GM18868 (cell line): Measurements from ENCODE around the gene DNM3.

Experiments
- ATAC-seq: cut with Tn5 transposase; IDR thresholded peaks from one replicate; pipeline ENCODE4 v1.9.1; 2021; ENCODE audit warnings: mild to moderate bottlenecking, moderate library complexity; ENCODE audit not compliant: unreplicated experiment

Gene DNM3

DNA sequence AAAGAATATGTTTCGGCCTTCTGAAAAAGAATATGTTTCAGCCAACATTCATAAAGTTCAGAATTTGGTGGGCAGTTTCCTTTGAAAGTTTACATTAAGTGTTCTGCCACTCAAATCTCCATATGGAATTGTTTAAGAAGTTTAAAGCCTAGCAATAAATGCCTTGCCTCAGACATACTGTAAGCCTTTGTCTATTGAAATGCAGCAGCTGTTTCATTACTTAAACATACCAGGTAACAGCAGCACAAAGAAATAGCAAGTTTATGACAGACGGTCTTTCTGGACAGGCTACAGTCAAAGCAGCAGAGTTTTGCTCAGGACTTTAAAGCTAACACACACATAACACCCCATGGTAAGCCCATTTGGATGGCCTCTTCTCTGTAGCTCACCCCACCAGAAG lies 540.6 kb downstream of the DNM3 start:
- ATAC-seq: no peak

GRCh38 chr1:172382406-172382805 lies 541.1 kb downstream of the DNM3 start:
- no peak for ATAC-seq

GRCh38 chr1:172382990-172383389 lies 541.7 kb downstream of the DNM3 start:
- no peak for ATAC-seq

- no peak for ATAC-seq
Observed at GRCh38 chr1:172383536-172383935, 542.2 kb downstream of the DNM3 start.

GRCh38 chr1:172384656-172385055 lies 543.4 kb downstream of the DNM3 start:
- no peak for ATAC-seq

- ATAC-seq: no peak
Observed at GRCh38 chr1:172386046-172386445, 544.7 kb downstream of the DNM3 start.

DNA sequence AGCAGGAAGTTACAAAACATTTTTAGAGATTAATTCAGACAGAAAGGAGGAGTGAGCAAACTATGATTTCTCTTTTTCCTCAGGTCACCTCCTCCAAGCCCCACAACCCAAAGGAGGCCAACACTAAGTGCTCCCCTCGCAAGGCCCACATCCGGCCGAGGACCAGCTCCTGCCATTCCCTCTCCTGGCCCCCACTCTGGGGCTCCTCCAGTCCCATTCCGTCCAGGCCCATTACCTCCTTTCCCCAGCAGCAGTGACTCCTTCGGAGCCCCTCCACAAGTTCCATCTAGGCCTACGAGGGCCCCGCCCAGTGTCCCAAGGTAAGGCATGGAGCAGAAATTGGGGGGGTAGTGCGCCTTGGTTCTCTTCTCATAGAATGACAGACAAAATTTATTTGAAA lies 547.2 kb downstream of the DNM3 start:
- no peak for ATAC-seq

GRCh38 chr1:172390301-172390682 lies 549.0 kb downstream of the DNM3 start:
- ATAC-seq: peak; percentile 24

GRCh38 chr1:172390683-172391551 lies 549.6 kb downstream of the DNM3 start:
- ATAC-seq: peak; percentile 74

DNA sequence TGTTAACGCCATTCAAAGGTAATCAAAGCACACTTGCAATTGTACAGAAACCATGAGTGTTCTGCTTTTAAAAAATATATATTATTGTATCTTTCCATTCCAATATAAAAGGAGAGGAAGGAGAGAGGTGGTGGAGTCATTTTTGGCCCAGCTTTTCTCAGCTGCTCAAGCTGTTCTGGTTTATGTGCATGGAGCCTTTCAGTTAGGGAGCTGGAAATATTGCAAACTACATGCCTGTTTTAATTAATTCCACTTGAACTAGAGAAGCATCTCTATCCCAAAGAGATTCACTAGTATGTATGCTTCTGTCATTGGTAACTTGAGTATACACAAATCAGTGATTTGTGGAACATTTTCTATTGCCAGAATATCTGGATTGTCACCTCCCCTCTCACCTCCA lies 550.7 kb downstream of the DNM3 start:
- ATAC-seq: no peak

GRCh38 chr1:172393354-172393753 lies 552.1 kb downstream of the DNM3 start:
- ATAC-seq: peak; percentile 28

GRCh38 chr1:172394141-172394751 lies 552.9 kb downstream of the DNM3 start:
- ATAC-seq: peak; percentile 59

DNA sequence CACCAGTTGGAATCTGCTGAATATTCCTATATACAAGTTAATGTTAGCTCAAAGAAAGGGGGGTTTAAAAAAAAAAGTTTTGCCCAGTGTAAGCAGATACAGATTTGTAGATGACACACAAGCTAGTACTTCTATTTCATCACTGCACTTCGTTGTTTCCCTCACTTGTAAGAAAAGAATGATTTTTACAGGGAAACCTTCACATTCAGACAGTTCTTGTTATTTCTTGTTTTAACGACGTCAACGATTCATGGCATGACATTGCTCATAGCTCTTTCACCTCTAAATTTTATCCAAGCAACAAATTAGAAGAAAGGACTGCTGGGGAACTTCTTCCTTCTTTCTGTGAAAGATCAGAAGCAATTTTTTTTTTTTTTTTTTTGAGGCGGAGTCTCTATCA lies 553.5 kb downstream of the DNM3 start:
- ATAC-seq: no peak

- ATAC-seq: no peak
Observed at GRCh38 chr1:172395576-172395975, 554.3 kb downstream of the DNM3 start.

DNA sequence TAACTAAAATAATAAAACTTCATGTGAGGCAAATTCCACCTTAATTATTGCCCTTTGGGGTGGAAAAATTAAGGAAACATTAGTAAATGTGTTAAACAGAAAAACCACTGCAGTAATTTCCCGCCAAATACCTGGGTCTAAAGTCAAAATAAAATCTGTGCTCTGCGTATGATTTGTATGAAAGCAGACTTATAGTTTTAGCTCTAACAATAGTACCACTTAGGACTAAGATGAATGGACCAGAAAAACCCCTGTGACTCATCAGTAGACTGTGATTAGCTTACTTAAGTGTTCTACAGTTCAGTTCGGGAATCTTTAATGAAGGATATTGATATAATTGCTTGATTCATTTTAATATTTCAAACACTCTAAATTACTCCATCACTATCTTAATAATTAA lies 555.9 kb downstream of the DNM3 start:
- peak; percentile 48 for ATAC-seq

- ATAC-seq: no peak
Observed at GRCh38 chr1:172397633-172398032, 556.3 kb downstream of the DNM3 start.

- no peak for ATAC-seq
Observed at GRCh38 chr1:172398193-172398592, 556.9 kb downstream of the DNM3 start.

DNA sequence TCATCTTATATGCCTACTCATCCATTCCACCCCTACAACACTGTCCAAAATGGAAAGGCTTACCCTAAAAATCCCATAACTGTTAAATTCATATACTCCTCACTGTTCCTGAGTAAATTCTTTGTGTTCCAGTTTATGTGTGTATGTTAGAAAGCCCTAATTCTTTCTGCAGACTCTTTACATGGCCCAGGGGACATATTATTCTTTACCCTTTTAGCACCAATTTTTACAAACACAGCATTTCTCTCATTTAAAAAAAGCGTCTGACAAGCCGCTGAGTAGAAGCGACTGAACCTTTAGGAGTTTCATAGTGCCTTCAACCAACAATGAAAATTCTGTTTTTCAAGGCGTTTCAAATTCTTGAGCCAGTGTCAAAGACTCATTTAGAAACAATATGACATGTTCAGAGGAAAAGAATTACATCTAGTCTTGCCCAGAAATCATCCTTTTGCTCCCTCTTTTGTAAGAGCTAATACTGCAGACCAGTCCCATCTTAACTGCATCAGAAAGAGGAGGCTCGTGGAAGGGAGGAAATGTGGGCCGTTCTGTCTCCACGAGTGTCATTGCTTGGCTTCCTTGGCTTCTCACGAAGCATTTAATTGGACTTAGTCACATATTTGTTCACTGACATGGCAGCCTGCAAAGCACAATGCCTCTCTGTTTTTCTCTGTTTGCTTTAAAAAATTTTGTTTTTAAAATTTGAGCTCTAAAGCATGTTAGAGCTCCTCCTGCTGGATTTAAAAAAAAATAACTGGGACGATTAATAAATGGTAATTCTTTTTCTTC lies 557.9 kb downstream of the DNM3 start:
- peak; percentile 38 for ATAC-seq

GRCh38 chr1:172399756-172400721 lies 558.7 kb downstream of the DNM3 start:
- ATAC-seq: no peak

- ATAC-seq: no peak
Observed at GRCh38 chr1:172400722-172401105, 559.4 kb downstream of the DNM3 start.

- ATAC-seq: no peak
Observed at GRCh38 chr1:172401477-172401876, 560.2 kb downstream of the DNM3 start.
